IPS-20b (cell line): ENCODE data around the gene CNEP1R1.
A peak's percentile ranks its signal among the peaks of the same experiment; 100 is the strongest.

Experiments
- H3K27ac ChIP-seq: one replicate; pipeline ENCODE4 v1.5.1; 2013; ENCODE audit warnings: low read length
- H3K27me3 ChIP-seq: 2 replicates; pipeline ENCODE4 v1.6.1; 2013; ENCODE audit warnings: mild to moderate bottlenecking, low read length, inconsistent platforms; ENCODE audit not compliant: insufficient read depth
- H3K36me3 ChIP-seq: 2 replicates; pipeline ENCODE4 v1.6.1; 2013; ENCODE audit warnings: low read depth, mild to moderate bottlenecking, inconsistent platforms, low read length, moderate library complexity; ENCODE audit not compliant: insufficient read depth
- H3K4me1 ChIP-seq: 2 replicates; pipeline ENCODE4 v1.6.1; 2013; ENCODE audit warnings: mild to moderate bottlenecking, control low read depth, inconsistent platforms, low read length, moderate library complexity; ENCODE audit not compliant: insufficient read depth
- H3K4me3 ChIP-seq: 2 replicates; pipeline ENCODE4 v1.5.1; 2013; ENCODE audit warnings: mild to moderate bottlenecking, low read length, inconsistent platforms
- H3K9ac ChIP-seq: 2 replicates; pipeline ENCODE4 v1.6.1; 2013; ENCODE audit warnings: low read depth, mild to moderate bottlenecking, inconsistent platforms, low read length, moderate library complexity
- H3K9me3 ChIP-seq: 2 replicates; pipeline ENCODE4 v1.6.1; 2013; ENCODE audit warnings: mild to moderate bottlenecking, low read depth, low read length, inconsistent platforms; ENCODE audit not compliant: insufficient read depth

The CNEP1R1 gene

DNA sequence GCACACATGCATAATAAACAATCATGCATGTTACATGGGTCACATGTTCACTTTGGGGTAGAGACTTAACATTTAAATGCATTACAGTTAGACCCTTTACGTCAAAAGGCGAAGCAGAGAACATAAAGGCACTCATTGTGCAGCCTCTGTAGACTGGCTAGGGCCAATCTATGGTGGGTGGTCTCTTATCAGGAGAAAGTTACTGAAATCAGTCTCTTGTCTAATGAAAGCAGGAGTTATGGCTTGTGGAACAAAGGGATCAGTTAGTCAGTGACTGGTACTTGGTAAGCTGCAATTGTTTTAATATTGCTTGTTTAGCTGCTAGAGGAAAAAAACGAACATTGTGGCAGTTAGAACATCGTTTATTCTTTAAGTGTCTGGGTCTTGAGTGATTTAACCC lies 1.4 kb upstream of the CNEP1R1 start:
- 0 out of 2 replicates have a peak, but pooled peaks cover 3% of the 10 kb centered on the region for H3K36me3 ChIP-seq
- H3K9me3 ChIP-seq = no peaks in the 10 kb centered on the region

GRCh38 chr16:50024207-50024606 lies 818 bp upstream of the CNEP1R1 start:
- Histone ChIP-seq H3K4me1 (peaks cover 5% of the 10 kb centered on the region; the same call in 1 of the 2 replicates), H3K27ac (no peak overlapping the region), H3K36me3 (peaks cover 8% of the 10 kb centered on the region; the same call in 1 of the 2 replicates), H3K4me3 (no peak overlapping the region; the same call in 1 of the 2 replicates), H3K27me3 (no peaks in the 10 kb centered on the region), H3K9me3 (no peaks in the 10 kb centered on the region), H3K9ac (no peak overlapping the region)

More for the DNA sequence above, 1.4 kb upstream of the CNEP1R1 start:
- Histone ChIP-seq H3K4me3 (no peak overlapping the region), H3K27ac (no peak overlapping the region), H3K4me1 (peaks cover 5% of the 10 kb centered on the region; the same call in 1 of the 2 replicates), H3K27me3 (no peaks in the 10 kb centered on the region), H3K9ac (no peak overlapping the region)

DNA sequence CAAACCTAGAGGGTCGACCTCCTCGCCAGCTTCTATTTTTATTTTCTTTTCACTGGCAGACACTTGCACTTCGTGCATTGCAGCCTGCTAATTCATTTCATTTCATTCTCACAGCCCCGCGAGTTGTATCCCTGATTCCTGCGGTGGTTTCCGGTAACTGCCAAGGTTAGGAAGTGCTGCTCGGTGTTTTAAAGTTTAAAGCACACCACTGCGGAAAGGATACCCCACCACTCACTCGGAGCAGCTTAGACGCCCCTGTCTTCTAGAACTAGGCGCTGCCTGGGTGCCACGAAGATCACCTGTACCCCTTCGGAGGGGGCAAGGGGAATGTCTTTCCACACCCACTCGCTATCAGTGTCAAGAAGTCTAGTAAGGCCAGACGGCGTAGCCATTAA lies 509 bp downstream of the CNEP1R1 start:
- Histone ChIP-seq H3K9me3 (no peaks in the 10 kb centered on the region), H3K4me3 (peak overlapping the region; percentile 95), H3K27me3 (no peaks in the 10 kb centered on the region), H3K9ac (peak overlapping the region; percentile 82), H3K36me3 (peaks cover 22% of the 10 kb centered on the region), H3K27ac (no peak overlapping the region), H3K4me1 (peaks cover 5% of the 10 kb centered on the region; the same call in 1 of the 2 replicates)

DNA sequence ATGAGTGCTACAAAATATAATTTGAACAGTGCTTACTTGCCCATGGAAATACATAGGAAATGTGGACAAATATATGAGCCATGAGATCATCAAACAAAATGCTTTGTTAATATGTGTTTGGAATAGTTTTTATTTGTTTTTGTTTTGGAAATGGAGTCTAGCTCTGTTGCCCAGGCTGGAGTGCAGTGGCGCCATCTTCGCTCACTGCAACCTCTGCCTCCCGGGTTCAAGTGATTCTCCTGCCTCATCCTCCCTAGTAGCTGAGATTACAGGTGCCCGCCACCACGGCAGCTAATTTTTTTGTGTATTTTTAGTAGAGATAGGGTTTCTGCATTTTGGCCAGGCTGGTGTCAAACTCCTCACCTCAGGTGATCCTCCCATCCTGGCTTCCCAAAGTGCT lies 2.8 kb downstream of the CNEP1R1 start:
- H3K9me3 ChIP-seq = no peaks in the 10 kb centered on the region
- H3K27me3 ChIP-seq = no peaks in the 10 kb centered on the region
- peaks cover 5% of the 10 kb centered on the region; the same call in 1 of the 2 replicates for H3K4me1 ChIP-seq
- H3K27ac ChIP-seq = no peak overlapping the region
- no peak overlapping the region for H3K4me3 ChIP-seq
- H3K9ac ChIP-seq = no peak overlapping the region
- peaks cover 42% of the 10 kb centered on the region for H3K36me3 ChIP-seq

GRCh38 chr16:50035468-50035992 lies 10.5 kb downstream of the CNEP1R1 start:
- Histone ChIP-seq H3K4me3 (no peak overlapping the region), H3K9ac (no peak overlapping the region), H3K27ac (no peak overlapping the region), H3K27me3 (no peaks in the 10 kb centered on the region), H3K9me3 (no peaks in the 10 kb centered on the region), H3K4me1 (no peaks in the 10 kb centered on the region), H3K36me3 (peaks cover 61% of the 10 kb centered on the region)

DNA sequence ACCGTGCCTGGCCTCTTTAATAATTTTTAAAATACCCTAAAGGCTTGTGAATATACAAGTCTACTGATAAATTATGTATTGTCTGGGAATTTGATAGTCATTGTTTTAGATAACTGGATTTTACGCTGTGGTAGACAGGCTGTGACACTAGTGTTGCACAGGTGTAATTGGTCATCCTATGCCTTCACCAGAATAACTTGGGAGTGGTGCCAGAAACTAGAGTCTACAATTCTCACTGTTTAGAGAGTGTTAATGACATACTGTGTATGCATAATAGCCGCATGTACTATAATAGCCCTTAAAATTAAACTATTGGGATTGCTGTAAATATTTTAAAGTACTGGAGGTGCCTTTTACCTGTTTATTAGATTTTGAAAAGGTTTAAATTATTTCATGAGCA lies 11.4 kb downstream of the CNEP1R1 start:
- H3K27ac ChIP-seq = no peak overlapping the region
- no peak overlapping the region for H3K9ac ChIP-seq
- H3K4me1 ChIP-seq = no peaks in the 10 kb centered on the region
- H3K27me3 ChIP-seq = no peaks in the 10 kb centered on the region
- H3K4me3 ChIP-seq = no peak overlapping the region
- H3K9me3 ChIP-seq = no peaks in the 10 kb centered on the region
- peaks cover 52% of the 10 kb centered on the region for H3K36me3 ChIP-seq

DNA sequence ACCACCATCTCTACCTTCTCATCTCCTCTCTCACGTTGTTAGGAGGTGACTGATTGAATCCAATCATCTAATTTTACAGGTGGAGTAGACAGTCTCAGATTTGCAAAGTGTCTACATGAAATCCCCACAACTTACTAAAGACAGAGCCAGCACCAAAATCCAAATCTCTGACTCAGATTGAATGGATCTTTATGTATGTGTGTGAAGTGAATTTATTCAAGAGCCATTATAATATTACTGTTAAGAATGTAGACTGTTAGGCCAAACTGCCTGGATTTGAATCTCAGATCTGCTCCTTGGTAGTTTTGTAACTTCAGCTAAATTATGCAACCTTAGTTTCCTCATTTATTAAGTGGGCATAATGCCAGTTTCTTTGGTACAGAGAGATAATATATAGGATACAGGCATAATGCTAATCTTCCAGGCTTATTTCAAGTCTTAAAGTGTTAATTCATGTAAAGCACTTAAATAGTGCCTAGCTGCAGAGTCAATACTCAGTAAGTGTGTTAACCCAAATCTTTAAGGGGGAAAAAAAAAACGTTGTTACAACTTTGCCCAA lies 12.7 kb downstream of the CNEP1R1 start:
- Histone ChIP-seq H3K4me3 (no peak overlapping the region), H3K27me3 (no peaks in the 10 kb centered on the region), H3K4me1 (no peaks in the 10 kb centered on the region), H3K9me3 (no peaks in the 10 kb centered on the region), H3K27ac (no peak overlapping the region), H3K9ac (no peak overlapping the region), H3K36me3 (peaks cover 41% of the 10 kb centered on the region)

GRCh38 chr16:50038286-50038685 lies 13.3 kb downstream of the CNEP1R1 start:
- H3K36me3 ChIP-seq = peaks cover 37% of the 10 kb centered on the region
- H3K4me3 ChIP-seq = no peak overlapping the region
- H3K4me1 ChIP-seq = no peaks in the 10 kb centered on the region
- no peak overlapping the region for H3K27ac ChIP-seq
- H3K27me3 ChIP-seq = no peaks in the 10 kb centered on the region
- H3K9me3 ChIP-seq = no peaks in the 10 kb centered on the region
- no peak overlapping the region for H3K9ac ChIP-seq

- Histone ChIP-seq H3K9me3 (no peaks in the 10 kb centered on the region), H3K27ac (no peak overlapping the region), H3K9ac (no peak overlapping the region), H3K27me3 (no peaks in the 10 kb centered on the region), H3K36me3 (peaks cover 33% of the 10 kb centered on the region), H3K4me3 (no peak overlapping the region), H3K4me1 (no peaks in the 10 kb centered on the region)
These were observed 13.9 kb downstream of the CNEP1R1 start for GRCh38 chr16:50038756-50039529.

GRCh38 chr16:50040018-50040417 lies 15.0 kb downstream of the CNEP1R1 start:
- Histone ChIP-seq H3K27me3 (no peaks in the 10 kb centered on the region), H3K4me3 (no peak overlapping the region), H3K36me3 (peaks cover 23% of the 10 kb centered on the region), H3K4me1 (no peaks in the 10 kb centered on the region), H3K27ac (no peak overlapping the region), H3K9ac (no peak overlapping the region), H3K9me3 (no peaks in the 10 kb centered on the region)

GRCh38 chr16:50040710-50041109 lies 15.7 kb downstream of the CNEP1R1 start:
- H3K4me3 ChIP-seq = no peak overlapping the region
- H3K27me3 ChIP-seq = no peaks in the 10 kb centered on the region
- H3K9me3 ChIP-seq = no peaks in the 10 kb centered on the region
- peaks cover 16% of the 10 kb centered on the region for H3K36me3 ChIP-seq
- no peaks in the 10 kb centered on the region for H3K4me1 ChIP-seq
- no peak overlapping the region for H3K9ac ChIP-seq
- H3K27ac ChIP-seq = no peak overlapping the region

DNA sequence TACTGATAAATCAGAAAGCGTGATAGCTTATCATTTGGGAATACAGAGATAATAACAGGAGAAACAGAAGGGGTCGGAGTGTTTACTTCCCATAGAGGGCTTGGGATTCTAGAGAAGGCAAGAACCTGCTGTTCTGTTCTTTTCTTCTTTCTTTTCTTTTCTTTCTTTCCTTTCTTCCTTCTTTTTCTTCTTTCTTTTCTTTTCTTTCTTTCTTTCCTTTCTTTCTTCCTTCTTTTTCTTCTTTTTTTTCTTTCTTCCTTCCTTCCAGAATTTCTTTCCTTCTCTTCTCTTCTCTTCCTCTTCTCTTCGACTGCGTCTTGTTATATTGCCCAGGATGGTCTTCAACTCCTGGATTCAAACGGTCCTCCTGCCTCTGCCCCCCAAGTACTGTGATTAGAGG lies 18.3 kb downstream of the CNEP1R1 start:
- no peak overlapping the region for H3K27ac ChIP-seq
- H3K9me3 ChIP-seq = no peaks in the 10 kb centered on the region
- H3K9ac ChIP-seq = no peak overlapping the region
- H3K36me3 ChIP-seq = no peaks in the 10 kb centered on the region
- no peaks in the 10 kb centered on the region for H3K4me1 ChIP-seq
- no peak overlapping the region for H3K4me3 ChIP-seq
- H3K27me3 ChIP-seq = no peaks in the 10 kb centered on the region
